DMS114 treated with DMSO at 0.1 percent for 48 hours (cell line): ENCODE data around the gene NALCN.

ENCODE experiments used
- DNase-seq: peaks from one replicate; lab custom pipeline; 2025; ENCODE audit not compliant: unreplicated experiment; lab: John Stamatoyannopoulos, UW

Gene NALCN

DNA sequence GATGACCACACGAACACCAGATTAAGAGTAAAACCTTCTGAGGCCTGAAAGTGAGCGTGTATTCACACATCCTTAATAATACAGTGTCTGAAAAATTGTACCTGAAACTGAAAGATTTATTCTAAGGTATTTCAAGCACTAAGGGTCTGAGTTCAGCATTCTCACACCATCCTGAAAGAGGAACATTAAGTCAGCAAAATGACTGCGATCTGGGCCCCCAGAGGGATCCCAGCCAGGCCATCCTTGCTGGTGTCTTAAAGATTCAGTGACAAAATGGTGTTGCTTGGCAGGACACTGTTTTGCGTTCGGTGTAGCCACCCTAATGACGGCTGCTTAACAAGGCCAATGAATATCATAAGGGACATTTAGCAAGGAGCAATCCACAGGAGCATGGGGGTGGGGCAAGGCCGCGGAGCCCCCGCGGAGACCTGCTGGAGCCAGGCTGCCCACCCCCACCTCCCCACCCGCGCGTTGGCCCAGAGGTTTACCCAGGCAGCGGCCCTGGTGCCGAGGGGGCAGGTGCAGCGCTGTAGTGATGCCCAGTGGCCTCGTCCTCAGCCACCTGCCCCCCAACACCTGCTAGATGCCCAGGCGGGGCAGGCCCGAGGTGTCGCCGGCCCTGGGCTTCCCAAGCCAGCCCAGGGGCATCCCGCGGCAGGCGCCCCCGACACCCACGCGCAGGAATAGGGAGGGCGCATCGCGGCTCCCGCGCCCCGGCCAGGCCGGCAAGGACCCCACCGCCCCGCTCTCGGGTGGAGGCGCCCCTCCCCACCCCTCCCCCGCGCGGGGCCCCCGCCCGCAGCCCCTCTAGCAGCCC, 742 bp downstream of the NALCN start:
- no peak for DNase-seq

DNA sequence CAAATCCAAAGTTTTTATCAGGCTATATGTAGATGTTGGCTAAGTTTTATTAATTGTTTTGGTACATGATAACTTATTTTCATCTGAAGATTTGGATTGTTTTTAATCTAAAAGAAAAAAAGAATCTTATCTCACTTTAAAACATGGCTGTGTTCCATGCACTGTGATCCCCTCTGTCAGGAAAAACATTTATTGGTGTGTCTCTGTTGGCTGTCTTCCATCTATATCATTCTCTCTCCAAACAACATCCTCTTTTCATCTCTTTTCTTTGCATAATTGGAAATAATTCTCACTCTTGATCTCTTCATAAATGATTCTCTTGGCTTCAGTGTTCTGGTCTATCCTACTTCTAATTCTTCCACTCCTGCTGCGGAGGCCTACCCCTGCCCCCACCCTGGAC, 4.2 kb downstream of the NALCN start:
- no peak for DNase-seq

- no peak for DNase-seq
Observed at GRCh38 chr13:101408992-101409656, 7.2 kb downstream of the NALCN start.

- DNase-seq = no peak
Observed at GRCh38 chr13:101408154-101408553, 8.2 kb downstream of the NALCN start.

GRCh38 chr13:101406791-101407190, 9.5 kb downstream of the NALCN start:
- no peak for DNase-seq

DNA sequence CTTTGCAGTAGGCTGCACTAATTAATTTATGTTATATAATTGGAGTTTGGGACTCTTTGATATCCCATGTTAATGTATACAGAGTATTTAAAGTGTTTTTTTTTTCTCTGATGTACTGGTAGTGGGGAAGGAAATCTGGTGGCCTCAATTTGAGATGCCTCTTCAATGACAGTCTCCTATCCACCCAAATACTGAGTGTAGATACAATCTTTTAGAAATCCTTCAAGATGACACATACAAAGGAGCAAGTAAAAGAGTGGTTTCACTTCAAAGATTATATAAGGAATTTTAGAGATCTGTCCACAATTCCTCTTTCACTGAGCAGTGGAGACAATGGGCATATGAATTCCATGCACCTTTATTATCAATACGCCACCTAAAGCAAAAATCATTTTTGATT, 15.1 kb downstream of the NALCN start:
- no peak for DNase-seq

DNA sequence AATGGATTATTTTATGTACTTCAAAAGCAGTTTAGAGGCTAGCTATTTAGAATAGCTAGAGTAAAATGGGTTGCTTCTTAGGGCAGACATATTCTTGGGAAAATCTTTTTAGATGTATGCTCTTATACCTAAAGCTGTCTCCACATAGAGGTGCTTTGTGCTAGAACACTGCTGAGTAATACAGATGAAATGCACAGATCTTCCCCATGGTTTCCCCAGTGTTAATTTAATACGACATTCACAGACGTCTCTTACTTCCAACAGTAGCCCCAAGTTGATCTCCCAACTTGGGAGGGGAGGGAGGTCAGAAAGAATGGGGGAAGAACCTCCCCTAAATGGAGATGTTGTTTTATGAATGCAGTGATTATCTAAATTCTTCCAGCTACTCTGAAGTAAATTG, 16.9 kb downstream of the NALCN start:
- no peak for DNase-seq

- DNase-seq = no peak
Observed at GRCh38 chr13:101398920-101399319, 17.4 kb downstream of the NALCN start.

- no peak for DNase-seq
Observed at GRCh38 chr13:101398191-101398590, 18.1 kb downstream of the NALCN start.

DNA sequence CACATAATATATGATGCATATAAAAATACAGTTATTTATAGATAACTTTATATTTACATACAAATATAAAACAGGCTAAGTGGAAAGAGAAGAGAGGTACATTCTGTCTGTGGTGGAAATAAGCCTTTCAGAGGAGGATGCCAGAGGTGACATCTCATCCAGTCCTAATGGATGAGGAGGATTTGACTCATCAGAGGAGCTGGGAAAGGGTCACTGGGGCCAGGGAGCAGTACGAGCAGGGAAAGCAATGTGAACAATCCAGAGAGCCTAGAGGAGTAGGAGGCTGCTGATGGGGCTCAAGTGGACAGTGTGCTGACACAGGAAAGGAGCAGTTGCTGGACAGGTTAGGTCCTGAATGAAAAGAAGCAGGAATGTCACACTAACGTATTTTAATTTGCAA, 18.6 kb downstream of the NALCN start:
- DNase-seq = no peak

DNA sequence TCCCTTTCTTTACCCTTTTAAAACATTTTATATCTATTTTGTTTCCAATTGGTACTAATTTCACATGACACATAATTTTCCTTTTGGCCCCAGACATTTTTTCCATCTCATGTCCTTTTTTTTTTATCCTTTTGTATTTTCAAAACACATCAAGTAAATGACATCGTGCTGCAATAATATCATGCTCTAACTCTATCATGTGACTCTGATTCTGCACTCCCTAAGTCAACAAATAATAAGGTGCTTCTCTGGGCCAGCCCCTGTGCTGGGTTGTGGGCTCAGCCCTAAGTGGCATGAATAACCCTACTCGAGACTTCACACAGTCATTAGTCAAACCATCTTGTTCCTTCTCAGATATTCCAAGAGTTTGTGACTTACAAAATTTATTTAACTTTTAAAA, 21.7 kb downstream of the NALCN start:
- DNase-seq = no peak

DNA sequence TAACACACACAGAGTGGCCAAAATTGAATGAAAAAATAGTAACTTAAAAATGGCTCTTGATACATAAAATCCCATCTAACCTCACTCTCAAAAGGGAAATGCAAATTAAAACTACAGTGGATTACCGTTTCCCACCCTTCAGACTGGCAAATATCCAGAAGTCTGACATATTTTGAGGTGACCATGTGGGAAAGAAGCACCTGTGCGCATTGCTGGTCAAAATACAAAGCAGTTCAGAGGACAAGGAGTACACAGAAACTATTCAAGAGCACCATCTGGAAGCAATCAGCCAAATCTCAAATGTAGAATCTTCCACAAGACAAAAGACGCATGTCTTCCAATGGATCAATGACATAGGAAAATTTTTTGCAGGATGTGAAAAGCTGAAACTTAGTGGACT, 23.2 kb downstream of the NALCN start:
- no peak for DNase-seq

- no peak for DNase-seq
Observed at GRCh38 chr13:101390461-101390860, 25.8 kb downstream of the NALCN start.

GRCh38 chr13:101384929-101385328, 31.4 kb downstream of the NALCN start:
- DNase-seq = no peak

DNA sequence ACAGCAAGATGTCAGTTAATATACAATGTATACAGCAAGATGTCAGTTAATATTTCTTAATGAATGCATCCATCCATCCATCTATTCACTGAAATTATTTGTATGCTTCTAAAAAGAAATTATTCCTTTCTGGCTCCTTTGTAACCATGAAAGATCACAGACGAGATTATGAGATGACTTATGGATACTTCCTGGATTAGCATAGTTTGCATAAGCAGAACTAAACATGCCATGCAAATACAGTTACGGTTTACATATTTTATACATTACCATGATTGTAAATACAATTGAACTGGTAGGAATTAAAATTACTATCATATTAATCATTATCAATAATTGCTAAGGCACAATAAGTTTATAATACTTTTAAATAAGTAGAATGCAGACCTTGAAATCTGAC, 32.7 kb downstream of the NALCN start:
- DNase-seq = no peak

DNA sequence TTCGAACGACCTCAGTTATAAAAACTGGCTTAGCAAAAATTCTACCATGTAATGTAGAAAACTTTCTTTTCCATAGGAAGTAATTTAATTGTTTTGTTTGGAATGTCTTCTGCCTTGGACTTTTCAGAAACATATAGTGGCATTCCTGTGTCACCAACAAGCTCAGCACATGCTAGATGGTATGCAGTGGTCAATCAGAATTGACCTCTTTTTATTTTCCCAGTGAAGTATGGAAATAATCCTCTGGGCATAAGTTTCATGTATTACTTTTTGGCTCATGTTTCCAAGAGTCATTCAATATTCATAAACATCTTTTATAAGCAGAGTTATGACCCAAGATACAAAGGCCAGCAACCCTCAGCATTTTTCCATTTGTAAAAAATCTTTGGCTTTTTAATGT, 33.6 kb downstream of the NALCN start:
- DNase-seq = no peak

- no peak for DNase-seq
Observed at GRCh38 chr13:101382086-101382485, 34.2 kb downstream of the NALCN start.

- no peak for DNase-seq
Observed at GRCh38 chr13:101360525-101360924, 55.8 kb downstream of the NALCN start.

DNA sequence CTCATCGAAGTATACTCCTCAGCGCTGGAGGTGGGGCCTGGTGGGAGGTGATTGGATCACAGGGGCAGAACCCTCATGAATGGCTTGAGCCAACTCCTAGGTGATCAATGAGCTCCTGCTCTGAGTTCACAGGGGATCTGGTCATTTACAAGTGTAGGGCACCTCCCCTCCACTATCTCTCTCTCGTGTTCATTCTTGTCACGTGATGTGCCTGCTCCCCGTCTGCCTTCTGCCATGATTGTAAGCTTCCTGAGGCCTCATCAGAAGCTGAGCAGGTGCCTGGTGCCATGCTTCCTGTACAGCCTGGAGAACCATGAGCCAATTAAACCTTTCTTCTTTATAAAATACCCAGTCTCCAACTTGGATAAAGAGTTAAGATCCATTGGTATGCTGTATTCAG, 61.4 kb downstream of the NALCN start:
- no peak for DNase-seq

GRCh38 chr13:101346942-101347728, 69.2 kb downstream of the NALCN start:
- no peak for DNase-seq

GRCh38 chr13:101346161-101346560, 70.1 kb downstream of the NALCN start:
- DNase-seq = no peak
